NCI-H1436 (cell line): Measurements from ENCODE around the gene SH2D6.
"Not testable (repeated sequence)": the region's sequence is repeated elsewhere in the genome, so short reads cannot be mapped to it uniquely, and the experiment has no call there.

ENCODE experiments used
- DNase-seq: peaks from one replicate; lab custom pipeline; 2025; lab: John Stamatoyannopoulos, UW

Gene SH2D6

DNA sequence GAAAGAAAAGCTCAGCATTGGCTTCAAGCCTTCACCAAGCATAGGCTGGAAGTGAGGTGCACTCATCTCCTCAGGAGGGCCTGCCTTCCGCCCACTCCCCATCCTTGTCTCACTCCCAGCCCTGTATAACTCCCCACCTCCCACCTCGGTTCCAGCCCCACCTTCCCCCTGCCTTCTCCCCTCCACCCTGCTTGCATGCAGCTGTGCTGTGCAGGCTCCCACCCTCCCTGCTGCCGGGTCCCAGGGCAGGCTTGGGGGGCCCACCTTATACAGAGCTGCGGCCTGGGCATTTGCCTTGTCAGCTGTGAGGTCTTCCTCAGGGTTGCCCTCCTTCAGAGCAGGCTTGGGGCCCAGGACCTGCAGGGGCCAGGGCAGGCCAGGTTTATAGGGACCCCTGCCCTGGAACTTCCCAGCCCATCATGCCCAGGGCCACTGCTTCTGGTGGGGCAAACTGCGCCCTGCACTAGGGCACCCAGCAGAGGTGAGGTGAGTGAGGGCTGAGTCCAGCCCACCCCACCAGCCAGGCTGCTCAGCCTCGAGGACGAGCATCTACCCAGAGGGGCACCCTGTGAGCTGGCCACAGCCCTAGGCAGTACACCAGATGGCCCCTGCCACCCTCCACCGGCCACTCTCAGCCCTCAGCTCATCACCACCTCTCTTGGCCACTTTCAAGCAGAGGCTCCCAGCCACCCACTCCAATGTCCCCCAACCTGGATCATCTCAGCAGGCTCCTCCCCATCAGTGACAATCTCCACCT is 19.9 kb upstream of the SH2D6 start:
- DNase-seq: no peak

DNA sequence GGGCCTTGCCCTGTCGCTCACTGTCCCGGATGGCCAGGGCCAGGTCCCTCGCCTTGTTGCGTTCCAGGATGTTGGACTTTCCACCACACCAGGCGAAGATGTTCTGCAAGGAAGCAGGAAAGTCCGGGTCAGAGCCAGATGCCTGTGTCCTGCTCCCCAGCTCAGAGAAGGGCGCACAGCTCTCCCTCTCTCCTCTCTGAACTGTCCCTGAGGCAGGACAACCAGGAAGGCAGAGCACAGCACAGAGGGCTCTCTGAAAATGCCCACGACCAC is 19.4 kb upstream of the SH2D6 start:
- DNase-seq: no peak

DNA sequence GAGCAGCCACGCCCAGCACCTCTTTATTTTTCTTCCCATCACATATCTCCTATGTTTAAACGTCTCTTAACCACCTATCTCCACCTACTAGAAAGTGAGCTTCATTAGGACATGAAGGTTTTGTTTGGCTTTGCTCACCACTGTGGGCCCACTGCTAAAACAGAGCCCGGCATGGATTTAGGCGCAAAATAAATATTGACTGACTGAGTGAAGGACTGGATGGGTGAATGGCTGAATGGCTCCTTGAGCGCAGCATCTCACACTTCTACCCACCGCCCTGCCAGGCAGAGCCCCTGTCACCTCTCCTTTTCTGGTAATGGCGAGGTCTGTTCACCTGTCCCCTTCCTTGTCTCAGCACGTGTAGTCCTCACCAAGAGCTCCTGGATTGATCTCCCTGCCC is 18.5 kb upstream of the SH2D6 start:
- no peak for DNase-seq

DNA sequence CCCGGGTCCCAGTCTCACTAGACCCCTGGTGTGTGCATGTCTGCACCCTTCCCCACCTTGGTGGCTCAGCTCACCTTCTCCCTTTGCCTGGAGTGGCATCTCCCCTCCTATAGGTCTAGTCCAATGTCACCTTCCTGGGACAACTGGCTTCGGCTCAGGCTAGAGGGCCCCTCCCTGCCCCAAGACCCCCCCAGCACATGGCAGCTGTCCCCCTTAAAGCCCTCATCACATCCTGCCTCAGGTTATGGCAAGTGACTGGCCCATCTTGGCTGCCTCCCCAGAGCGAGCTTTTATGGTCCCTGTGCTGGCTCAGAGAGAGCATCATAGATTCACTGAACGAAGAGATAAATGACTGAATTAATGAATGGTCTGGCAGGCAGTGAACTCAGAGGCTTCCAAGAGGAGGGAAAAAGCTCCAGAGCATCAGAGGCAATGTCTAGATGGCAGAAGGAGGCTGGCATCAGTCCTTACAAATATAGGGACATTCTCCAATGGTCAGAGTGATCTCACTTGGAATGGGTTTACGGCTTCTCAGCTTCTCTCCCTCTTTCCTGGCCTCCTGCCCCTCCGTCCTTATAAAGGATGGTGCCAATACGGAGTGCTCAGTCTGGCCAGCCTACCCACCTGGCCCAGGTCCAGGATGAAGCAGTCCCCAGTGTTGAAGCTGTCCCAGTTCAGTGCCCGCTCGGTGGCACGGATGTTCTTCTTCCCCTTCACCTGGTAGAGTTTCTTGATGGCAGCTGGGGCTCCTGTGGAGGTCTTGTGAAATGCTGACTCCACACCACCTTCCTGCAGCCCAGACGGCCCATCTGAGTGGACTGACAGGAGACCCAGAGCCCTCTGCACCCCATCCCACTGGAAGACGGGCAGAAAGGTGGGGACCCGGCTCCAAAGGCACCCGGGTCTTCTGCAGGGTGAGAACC is 17.7 kb upstream of the SH2D6 start:
- no peak for DNase-seq

DNA sequence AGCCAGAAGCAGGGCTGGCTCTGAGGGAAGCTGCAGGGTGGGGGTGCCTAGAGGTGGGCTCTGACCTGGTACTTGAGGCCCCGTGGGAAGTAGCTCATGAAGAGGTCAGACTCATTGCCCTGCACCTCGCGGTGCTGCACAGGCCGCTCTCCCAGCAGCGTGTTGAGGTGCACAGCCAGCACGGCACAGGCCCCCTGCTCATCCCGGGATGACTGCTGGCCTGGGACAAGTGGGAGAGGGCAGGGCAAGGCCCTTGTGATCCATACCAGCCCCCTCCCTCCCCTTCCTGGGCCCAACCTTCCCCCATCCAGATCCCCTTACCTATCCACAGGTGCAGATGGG is 17.1 kb upstream of the SH2D6 start:
- DNase-seq: no peak

DNA sequence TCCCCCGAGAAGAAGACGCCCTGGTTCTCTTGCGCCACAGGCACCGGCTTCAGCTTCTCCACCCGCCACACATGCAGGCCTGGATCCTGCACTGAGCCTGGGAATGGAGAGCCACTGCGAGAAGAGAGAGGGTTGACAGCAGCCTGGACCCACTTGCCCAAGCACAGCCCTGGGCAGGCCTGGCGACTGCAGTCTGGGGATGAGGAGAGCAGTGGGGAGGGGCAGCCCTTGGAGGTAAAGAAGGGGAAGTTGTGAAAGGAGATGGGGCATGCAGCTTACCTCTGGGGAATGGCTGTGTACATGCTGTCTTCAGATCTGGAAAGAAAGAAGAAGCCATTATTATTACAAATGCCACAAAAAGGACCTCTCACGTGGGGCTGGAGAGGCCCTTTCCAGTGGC is 16.7 kb upstream of the SH2D6 start:
- DNase-seq: no peak

DNA sequence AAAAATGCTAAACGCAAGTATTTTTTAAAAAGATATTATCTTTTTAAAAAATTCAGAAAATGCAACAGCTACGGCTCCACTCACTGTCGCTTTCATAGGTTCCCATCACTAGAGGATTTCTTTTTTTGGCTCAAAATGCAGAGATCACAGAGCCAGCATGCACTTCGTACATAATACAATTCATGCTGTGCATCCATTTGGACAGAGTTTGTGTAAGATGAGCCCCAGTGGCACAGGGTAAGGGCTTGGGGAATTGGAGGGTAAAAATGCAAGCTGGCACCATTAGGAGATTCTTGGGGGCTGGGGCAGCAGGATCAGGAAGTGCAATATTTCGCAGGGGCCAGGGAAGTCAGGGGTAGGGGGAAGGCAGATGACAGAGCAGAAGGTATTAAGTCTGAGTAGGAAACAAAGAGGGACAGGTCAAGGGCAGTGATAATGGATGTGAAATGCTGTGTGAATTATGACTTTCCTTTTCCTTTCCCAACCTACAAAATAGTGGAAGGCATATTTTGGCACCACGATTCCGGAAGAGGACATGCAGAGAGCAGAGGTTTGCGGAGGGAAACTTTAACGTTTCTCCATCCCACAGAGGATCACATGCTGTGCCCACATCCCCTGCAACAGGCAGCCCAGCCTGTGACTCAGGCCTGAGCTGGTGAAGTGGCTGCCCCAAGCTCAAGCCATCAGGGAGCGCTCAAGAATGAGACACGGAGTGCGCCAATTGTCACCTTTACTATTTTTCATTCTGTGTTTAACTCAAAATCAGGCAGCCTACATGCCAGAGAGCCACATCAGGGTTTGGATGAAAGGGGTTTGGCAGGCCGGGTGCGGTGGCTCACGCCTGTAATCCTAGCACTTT is 13.1 kb upstream of the SH2D6 start:
- DNase-seq: no peak

DNA sequence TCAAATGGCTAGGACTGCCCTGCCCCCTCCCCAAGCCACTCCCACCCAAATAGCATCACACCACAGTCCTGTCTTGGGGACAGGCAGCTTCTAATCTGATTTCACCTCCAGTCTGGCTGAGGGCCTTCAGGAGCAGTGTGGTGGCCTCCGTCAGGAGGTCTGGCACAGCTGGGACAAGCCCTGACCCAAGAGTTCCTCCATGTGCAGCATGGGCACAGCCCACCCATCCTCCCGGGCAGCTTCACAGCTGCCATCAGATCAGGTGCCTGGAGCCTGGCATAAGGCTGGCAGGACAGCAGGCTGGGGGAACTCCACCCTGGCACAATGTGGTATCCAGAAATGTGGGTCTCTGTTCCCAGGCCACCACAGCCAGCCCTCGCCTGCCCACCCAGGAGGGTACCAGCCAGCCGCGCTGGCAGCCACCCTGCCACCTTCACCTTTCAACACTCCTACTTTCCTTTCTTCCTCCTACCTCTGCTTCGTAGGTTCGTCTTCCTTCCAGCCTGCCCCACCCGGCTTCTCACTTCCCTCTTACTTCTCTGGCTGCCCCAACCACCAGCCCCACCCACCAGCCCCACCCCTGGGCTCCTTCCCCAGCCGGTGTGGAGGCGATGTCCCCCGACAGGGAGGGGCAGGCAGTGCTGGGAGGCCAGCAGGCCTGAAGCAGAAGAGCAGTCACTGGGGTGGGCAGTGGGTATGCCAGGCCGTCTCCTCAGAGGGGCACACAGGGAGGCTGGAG is 8.5 kb upstream of the SH2D6 start, which contains the start of gene CAPG:
TSS of gene CAPG (minus strand) at position 522 of the 739 bp plus-strand sequence. CDS start 8,221 bp downstream, outside the sequence.
- no peak for DNase-seq

DNA sequence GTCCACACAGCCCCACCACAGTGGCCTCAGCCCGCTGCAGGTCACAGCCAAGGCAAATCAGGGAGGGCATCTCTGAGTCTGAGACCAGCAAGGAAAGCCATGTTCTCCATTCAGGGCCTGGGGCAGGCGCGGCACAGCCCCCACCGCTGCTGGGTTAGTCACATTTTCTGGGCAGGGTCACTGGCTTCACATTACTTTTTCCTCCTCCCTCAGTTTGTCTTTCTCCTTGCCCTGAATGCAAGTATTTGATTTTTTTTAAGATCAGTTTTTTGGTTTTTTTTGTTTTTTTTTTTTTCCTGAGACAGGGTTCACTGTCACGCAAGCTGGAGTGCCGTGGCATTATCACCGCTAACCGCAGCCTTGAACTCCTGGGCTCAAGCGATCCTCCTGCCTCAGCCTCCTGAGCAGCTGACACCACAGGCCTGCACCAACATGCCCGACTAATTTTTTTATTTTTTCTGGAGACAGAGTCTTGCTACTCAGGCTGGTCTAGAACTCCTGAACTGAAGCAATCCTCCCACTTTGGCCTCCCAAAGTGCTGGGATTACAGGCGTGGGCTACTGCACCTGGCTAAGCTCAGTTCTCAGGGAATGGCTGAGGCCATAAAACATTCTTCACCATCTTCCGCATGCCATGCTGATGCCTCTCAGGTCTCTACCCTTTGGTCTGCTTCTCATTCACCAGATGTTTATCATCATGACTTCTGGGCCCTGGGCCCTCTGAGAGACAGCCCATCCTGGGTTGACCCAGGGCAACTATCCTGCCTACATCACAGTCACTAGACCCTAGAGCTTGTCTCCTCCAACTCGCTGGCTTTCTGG is 7.7 kb upstream of the SH2D6 start:
- DNase-seq: no peak

DNA sequence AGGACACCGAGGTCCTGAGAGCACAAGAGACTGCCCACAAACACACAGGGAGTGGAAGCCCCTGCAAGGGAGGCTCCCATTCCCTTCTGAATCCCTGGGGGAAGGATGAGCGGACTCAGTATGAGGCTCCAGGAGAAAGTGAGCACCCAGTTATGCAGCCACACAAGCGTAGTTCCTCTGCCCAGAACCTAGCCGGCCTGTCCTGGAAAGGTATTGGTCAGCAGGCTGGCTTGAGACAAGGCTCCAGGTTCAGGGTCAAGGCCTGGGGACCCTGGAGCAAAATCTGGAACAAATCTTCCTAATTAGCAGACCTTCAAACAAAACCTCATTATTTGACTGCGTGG is 7.1 kb upstream of the SH2D6 start:
- no peak for DNase-seq

DNA sequence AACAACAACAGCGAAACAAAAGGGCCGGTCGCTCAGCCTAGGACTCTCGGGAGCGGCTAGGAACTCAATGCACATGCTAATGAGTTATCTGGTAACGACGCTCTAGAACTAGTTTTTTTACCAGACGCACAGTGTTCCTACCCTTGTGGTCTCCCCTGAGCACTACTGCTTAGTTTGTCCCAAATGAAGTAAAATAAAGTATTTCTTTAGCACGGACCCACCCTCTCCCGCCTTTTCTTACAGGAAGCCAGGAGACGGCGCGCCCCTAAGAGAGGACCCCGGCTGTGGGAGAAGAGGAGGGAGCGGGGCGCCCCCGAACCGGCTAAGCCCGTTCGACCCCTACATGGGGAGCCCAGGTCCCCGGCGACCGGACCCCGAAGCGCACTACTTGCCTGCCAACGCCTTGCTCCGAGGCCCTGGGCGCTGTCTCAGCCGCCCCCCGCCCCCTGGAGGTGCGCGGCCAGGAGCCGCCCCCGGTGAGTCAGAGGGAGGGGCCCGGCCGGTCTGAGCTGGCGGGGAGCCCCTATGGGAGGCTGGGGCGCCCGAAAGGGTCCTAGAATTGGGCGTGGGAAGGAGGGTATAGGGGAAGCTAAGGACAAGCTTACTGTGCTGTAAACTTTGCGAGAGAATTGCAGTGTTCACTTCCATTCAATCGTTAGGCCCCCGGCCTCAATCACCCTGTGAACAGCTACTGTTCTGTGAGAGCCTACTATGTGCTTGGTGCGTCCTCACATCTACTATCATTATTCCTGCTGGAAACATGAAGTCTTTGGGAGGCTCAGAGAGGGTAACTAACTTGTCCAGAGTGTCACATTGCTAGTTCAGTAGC is 4.7 kb upstream of the SH2D6 start:
- peak; percentile 43 for DNase-seq

DNA sequence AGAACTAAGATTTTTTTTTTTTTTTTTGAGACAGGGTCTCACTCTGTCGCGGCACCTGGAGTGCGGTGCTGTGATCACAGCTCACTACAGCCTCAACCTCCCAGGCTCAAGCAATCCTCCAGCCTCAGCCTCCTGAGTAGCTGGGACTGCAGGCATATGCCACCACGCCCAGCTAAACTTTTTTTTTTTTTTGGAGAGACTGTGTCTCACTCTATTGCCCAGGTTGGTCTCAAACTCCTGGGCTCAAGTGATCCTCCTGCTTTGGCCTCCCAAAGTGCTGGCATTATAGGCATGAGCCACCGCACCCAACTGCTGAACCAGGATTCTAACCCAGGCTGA is 4.1 kb upstream of the SH2D6 start:
- not testable (repeated sequence) for DNase-seq

DNA sequence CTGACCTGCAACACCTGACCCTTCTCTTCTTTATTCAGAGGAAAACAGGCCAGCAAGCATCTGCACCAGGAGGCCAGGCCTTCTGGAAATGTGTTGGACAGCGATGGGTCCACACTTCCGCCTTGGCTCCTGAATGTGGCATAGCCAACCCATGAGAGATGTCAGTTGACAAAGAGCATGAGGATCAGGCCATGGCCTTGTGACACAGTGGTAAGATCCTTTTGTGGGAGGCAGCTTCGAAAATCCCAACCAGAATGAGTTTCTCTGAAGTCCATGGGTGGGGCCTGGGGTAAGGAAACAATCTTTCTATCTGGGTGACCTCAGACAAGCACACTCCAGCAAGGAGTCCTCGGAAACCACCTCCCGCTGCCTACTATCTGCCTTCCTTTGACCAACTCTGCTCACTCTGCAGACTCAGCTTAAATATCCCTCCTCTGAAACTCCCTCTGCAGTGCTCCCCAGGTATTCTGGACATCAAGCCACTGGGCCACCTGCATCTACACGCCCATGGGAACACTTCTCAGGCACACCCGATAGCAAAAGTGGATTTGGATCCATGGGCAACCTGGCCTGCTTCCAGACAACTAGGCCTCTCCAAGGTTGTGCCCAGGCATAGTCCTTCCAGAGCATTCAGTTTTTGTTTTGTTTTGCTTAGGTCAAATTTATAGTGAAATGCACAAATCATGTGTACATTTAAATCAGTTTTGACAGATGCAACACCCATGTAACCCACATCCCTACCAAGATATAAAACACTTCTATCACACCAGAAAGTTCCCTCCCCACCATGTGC is 3.6 kb upstream of the SH2D6 start:
- DNase-seq: no peak

DNA sequence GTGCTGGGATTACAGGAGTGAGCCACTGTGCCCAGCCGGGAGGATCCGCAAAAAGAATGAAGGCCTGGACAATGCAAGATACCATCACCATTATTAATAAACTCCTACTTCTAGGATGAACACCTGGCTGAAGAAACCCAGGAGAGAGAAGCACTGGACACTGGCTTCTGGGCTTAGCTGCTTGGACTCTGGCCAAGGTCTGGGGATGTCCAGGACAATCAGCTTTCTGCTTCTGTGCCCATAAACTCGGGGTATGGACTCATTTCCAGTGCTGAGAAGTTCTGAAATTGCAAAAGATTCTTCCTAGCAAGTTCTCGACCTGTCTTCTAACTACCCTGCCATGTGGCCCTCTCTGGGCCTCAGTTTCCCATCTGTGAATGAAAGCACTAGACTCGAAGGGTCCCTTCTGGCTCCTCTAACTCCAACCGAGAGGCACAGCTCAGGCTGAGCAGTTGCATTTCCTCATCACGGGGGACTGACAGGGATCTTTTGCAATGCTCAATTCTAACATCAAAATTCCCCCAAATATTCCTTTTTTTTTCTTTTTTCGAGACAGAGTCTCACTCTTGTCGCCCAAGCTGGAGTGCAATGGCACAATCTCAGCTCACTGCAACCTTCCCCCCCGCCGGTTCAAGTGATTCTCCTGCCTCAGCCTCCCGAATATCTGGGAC is 2.4 kb upstream of the SH2D6 start:
- DNase-seq: no peak

DNA sequence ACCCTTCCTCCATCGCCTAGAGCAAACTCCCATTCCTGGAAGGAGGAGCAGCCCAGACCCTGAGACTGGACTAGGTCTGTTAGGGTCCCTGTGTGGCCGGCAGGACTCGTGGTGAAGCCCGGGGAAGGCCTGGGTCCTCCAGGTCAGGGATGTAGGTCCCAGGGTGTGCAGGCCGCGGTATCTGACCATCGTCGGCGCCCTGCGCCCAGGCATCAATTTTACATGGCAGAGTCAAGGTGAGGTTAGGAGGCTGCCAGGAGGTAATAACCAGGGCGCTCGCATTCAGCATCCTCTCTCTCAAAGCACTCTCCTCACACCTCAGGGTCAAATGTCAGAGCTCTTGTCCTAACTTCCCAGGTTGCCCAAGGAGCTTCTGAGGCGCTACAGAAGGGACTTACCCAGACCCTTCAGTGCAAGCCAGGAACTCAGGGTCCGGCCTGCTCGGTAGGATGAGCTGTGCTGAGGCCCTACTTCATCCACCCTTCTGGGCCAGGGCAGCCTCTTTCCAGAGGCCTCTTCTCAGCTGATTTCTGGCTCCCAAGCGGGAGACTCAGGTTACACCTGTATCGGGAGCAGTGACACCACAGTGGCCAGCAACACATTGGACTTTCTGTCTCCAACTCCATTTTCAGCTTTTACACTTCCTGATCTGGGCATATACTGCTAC is 628 bp downstream of the SH2D6 start:
- no peak for DNase-seq

DNA sequence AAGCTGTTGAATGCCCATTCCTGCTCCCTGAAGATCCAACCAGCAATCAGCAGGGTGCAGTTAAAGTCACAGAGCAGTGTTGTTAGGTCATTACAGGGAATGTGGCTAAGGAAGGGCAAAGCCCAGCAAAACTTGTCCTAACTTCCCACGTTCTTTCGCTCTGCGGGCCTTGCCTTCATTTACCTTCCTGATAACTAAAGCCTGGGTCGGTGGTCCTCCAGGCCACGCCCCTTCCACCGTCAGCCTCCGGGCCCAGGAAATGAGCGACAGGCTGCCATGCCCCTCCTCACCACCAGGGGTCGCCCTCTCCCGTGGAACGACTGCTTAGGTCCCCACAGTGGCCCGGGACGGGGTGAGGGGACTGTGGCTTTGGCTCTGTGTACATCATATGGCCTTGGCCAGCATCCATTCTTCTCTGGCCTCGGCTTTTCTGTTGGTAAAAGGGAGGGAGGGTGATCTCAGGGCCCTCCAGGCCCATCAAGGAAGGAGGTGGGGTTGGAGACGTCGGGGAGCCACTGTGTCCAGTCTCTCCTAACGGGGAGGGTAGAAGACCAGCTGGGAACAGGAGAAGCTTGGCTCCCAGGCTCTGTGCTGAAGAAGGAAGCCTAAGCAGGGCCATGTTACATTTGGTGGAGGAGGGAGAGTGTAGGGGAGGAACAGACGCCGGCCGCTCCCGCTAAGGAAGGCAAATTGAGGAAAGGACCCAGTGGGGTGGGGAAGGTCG is 2.2 kb downstream of the SH2D6 start:
- DNase-seq: peak; percentile 78

DNA sequence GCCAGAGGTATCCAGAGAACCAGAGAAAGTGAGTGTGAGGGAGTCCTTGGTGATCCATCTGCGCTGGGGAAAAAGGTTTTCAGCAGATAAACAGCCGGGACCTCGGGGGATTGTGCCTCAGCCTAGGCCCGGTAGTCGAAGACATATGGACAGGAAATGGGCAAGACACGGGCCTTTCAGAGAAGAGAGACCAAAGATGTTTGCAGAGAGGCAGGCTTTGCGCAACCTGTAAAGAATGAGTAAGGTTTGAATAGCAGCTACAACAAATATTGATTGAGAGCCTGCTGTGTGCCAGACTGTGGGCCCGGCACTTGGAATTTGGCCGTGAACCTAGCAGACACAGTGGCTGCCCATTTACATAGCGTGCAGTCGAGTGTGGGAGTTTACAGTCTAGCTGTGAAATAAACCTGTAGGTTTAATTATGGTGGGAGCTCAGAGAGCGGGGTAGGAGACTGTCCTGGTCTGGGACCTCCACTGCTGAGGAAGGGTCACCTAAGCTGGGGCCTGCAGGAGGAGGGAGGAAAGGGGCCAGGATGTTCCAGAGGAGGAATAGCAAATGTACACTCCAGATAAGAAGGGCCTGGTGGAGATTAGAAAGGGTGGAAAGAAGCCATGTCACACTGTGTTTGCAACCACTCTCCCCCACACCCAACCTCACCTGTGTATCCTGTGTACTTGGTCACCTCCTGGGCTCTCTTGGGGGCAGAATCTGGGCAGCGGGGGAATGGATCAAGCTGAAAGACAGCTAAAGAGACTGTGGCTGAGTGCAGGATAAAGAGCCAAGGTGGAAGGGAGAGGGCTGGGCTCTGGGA is 3.0 kb downstream of the SH2D6 start:
- no peak for DNase-seq
